Measurements from ENCODE around the gene ACACB.

ACACB gene

GRCh38 chr12:109214131-109214530, 97.7 kb downstream of the ACACB start:
- DNase-seq (ENCODE audit: low read depth in 2 of 2), result no peak

- no peak for DNase-seq (ENCODE audit: low read depth in 2 of 2)
These were observed 102.6 kb downstream of the ACACB start for GRCh38 chr12:109218996-109219395.

- no peak for DNase-seq (ENCODE audit: low read depth in 2 of 2)
These were observed 103.6 kb downstream of the ACACB start for GRCh38 chr12:109219938-109220337.

- no peak for DNase-seq (ENCODE audit: low read depth in 2 of 2)
These were observed 105.0 kb downstream of the ACACB start for GRCh38 chr12:109221277-109221931.

GRCh38 chr12:109222062-109222461, 105.7 kb downstream of the ACACB start:
- no peak for DNase-seq (ENCODE audit: low read depth in 2 of 2)

GRCh38 chr12:109222496-109222895, 106.1 kb downstream of the ACACB start:
- no peak for DNase-seq (ENCODE audit: low read depth in 2 of 2)

- DNase-seq (ENCODE audit: low read depth in 2 of 2), result no peak
These were observed 106.8 kb downstream of the ACACB start for GRCh38 chr12:109223211-109223610.

- no peak for DNase-seq (ENCODE audit: low read depth in 2 of 2)
These were observed 107.5 kb downstream of the ACACB start for GRCh38 chr12:109223868-109224267.

GRCh38 chr12:109228664-109229063, 112.3 kb downstream of the ACACB start:
- no peak for DNase-seq (ENCODE audit: low read depth in 2 of 2)

GRCh38 chr12:109230193-109230592, 113.8 kb downstream of the ACACB start:
- DNase-seq (ENCODE audit: low read depth in 2 of 2), result no peak

GRCh38 chr12:109232731-109233130, 116.3 kb downstream of the ACACB start:
- DNase-seq (ENCODE audit: low read depth in 2 of 2), result no peak

GRCh38 chr12:109234012-109234411, 117.6 kb downstream of the ACACB start:
- DNase-seq (ENCODE audit: low read depth in 2 of 2), result no peak

- no peak for DNase-seq (ENCODE audit: low read depth in 2 of 2)
These were observed 119.9 kb downstream of the ACACB start for GRCh38 chr12:109236257-109236656.

GRCh38 chr12:109239179-109239578, 122.8 kb downstream of the ACACB start:
- no peak for DNase-seq (ENCODE audit: low read depth in 2 of 2)

GRCh38 chr12:109239691-109240090, 123.3 kb downstream of the ACACB start:
- DNase-seq (ENCODE audit: low read depth in 2 of 2), result no peak

GRCh38 chr12:109240365-109240764, 124.0 kb downstream of the ACACB start:
- DNase-seq (ENCODE audit: low read depth in 2 of 2), result no peak

- DNase-seq (ENCODE audit: low read depth in 2 of 2), result no peak
These were observed 125.5 kb downstream of the ACACB start for GRCh38 chr12:109241936-109242335.

GRCh38 chr12:109244073-109244472, 127.7 kb downstream of the ACACB start:
- no peak for DNase-seq (ENCODE audit: low read depth in 2 of 2)

GRCh38 chr12:109246221-109246620, 129.8 kb downstream of the ACACB start:
- DNase-seq (ENCODE audit: low read depth in 2 of 2), result no peak

GRCh38 chr12:109247831-109248654, 131.7 kb downstream of the ACACB start:
- DNase-seq (ENCODE audit: low read depth in 2 of 2), result no peak

- no peak for DNase-seq (ENCODE audit: low read depth in 2 of 2)
These were observed 134.1 kb downstream of the ACACB start for GRCh38 chr12:109250523-109250922.

GRCh38 chr12:109252799-109253198, 136.4 kb downstream of the ACACB start:
- DNase-seq (ENCODE audit: low read depth in 2 of 2), result no peak

- no peak for DNase-seq (ENCODE audit: low read depth in 2 of 2)
These were observed 137.6 kb downstream of the ACACB start for GRCh38 chr12:109253913-109254544.

All from stimulated activated CD4-positive, alpha-beta T cell treated with anti-CD3 and anti-CD28 coated beads, Interleukin-15, amount 100 ng/mL, for 48 hours (primary cell).